Duodenal mucosa (tissue), 2 donors: ENCODE measurements around the gene SEMA3D.

Source experiments
- H3K27ac ChIP-seq: one replicate; pipeline ENCODE4 v1.7.0; 2013; ENCODE audit warnings: low read depth, low read length
- H3K27me3 ChIP-seq, 2 donors: one replicate each; pipeline ENCODE4 v1.7.0; 2013; ENCODE audit warnings: low read length in 2 of 2, control low read depth in 1 of 2; ENCODE audit not compliant: insufficient read depth in 2 of 2, control insufficient read depth in 1 of 2
- H3K36me3 ChIP-seq, 2 donors: one replicate each; pipeline ENCODE4 v1.7.0; 2013; ENCODE audit warnings: low read length in 2 of 2, control low read depth in 1 of 2; ENCODE audit not compliant: insufficient read depth in 2 of 2, control insufficient read depth in 1 of 2
- H3K4me1 ChIP-seq, 2 donors: one replicate each; pipeline ENCODE4 v1.7.0; 2013; ENCODE audit warnings: low read length in 2 of 2, control low read depth in 1 of 2; ENCODE audit not compliant: insufficient read depth in 2 of 2, control insufficient read depth in 1 of 2
- H3K4me3 ChIP-seq, 2 donors: one replicate each; pipeline ENCODE4 v1.7.0; 2013; ENCODE audit warnings: low read length in 2 of 2, low read depth in 1 of 2
- H3K9ac ChIP-seq, 2 donors: one replicate each; pipeline ENCODE4 v1.7.0; 2013; ENCODE audit warnings: low read length in 2 of 2, low read depth in 1 of 2
- H3K9me3 ChIP-seq, 2 donors: one replicate each; pipeline ENCODE4 v1.7.0; 2013; ENCODE audit warnings: low read length in 2 of 2, control low read depth in 1 of 2; ENCODE audit not compliant: control insufficient read depth in 1 of 2

SEMA3D gene

GRCh38 chr7:85025312-85025756, 161.5 kb downstream of the SEMA3D start:
- Histone ChIP-seq H3K36me3 (no peaks in the 10 kb centered on the region), H3K27ac (no peak overlapping the region), H3K4me3 (no peak overlapping the region), H3K27me3 (no peaks in the 10 kb centered on the region), H3K9ac (no peak overlapping the region), H3K4me1 (no peaks in the 10 kb centered on the region), H3K9me3 (no peaks in the 10 kb centered on the region)

GRCh38 chr7:85023916-85024315, 162.9 kb downstream of the SEMA3D start:
- no peak overlapping the region for H3K9ac ChIP-seq
- H3K27me3 ChIP-seq = no peaks in the 10 kb centered on the region
- H3K4me1 ChIP-seq = no peaks in the 10 kb centered on the region
- H3K9me3 ChIP-seq = no peaks in the 10 kb centered on the region
- H3K27ac ChIP-seq = no peak overlapping the region
- H3K4me3 ChIP-seq = no peak overlapping the region
- H3K36me3 ChIP-seq = no peaks in the 10 kb centered on the region

- no peaks in the 10 kb centered on the region for H3K27me3 ChIP-seq
- no peak overlapping the region for H3K27ac ChIP-seq
- H3K4me3 ChIP-seq = no peak overlapping the region
- H3K4me1 ChIP-seq = no peaks in the 10 kb centered on the region
- H3K9ac ChIP-seq = no peak overlapping the region
- no peaks in the 10 kb centered on the region for H3K36me3 ChIP-seq
- H3K9me3 ChIP-seq = no peaks in the 10 kb centered on the region
These were observed 163.7 kb downstream of the SEMA3D start for GRCh38 chr7:85023066-85023712.

GRCh38 chr7:85022064-85022697, 164.7 kb downstream of the SEMA3D start:
- no peak overlapping the region for H3K4me3 ChIP-seq
- no peak overlapping the region for H3K27ac ChIP-seq
- no peaks in the 10 kb centered on the region for H3K36me3 ChIP-seq
- no peaks in the 10 kb centered on the region for H3K9me3 ChIP-seq
- H3K9ac ChIP-seq = no peak overlapping the region
- H3K4me1 ChIP-seq = no peaks in the 10 kb centered on the region
- H3K27me3 ChIP-seq = no peaks in the 10 kb centered on the region

GRCh38 chr7:85021101-85021704, 165.7 kb downstream of the SEMA3D start:
- no peaks in the 10 kb centered on the region for H3K9me3 ChIP-seq
- H3K36me3 ChIP-seq = no peaks in the 10 kb centered on the region
- no peaks in the 10 kb centered on the region for H3K27me3 ChIP-seq
- no peak overlapping the region for H3K27ac ChIP-seq
- H3K9ac ChIP-seq = no peak overlapping the region
- no peaks in the 10 kb centered on the region for H3K4me1 ChIP-seq
- H3K4me3 ChIP-seq = no peak overlapping the region

- H3K4me3 ChIP-seq = no peak overlapping the region
- H3K4me1 ChIP-seq = no peaks in the 10 kb centered on the region
- H3K9ac ChIP-seq = no peak overlapping the region
- H3K27me3 ChIP-seq = no peaks in the 10 kb centered on the region
- H3K9me3 ChIP-seq = no peaks in the 10 kb centered on the region
- no peaks in the 10 kb centered on the region for H3K36me3 ChIP-seq
- no peak overlapping the region for H3K27ac ChIP-seq
These were observed 167.1 kb downstream of the SEMA3D start for GRCh38 chr7:85019778-85020177.

- no peak overlapping the region for H3K27ac ChIP-seq
- H3K9ac ChIP-seq = no peak overlapping the region
- no peak overlapping the region for H3K4me3 ChIP-seq
- no peaks in the 10 kb centered on the region for H3K4me1 ChIP-seq
- no peaks in the 10 kb centered on the region for H3K36me3 ChIP-seq
- H3K27me3 ChIP-seq = no peaks in the 10 kb centered on the region
- no peaks in the 10 kb centered on the region for H3K9me3 ChIP-seq
These were observed 167.7 kb downstream of the SEMA3D start for GRCh38 chr7:85019176-85019575.

GRCh38 chr7:85018498-85018897, 168.4 kb downstream of the SEMA3D start:
- H3K9me3 ChIP-seq = no peaks in the 10 kb centered on the region
- no peaks in the 10 kb centered on the region for H3K36me3 ChIP-seq
- H3K27ac ChIP-seq = no peak overlapping the region
- H3K27me3 ChIP-seq = no peaks in the 10 kb centered on the region
- no peak overlapping the region for H3K4me3 ChIP-seq
- H3K9ac ChIP-seq = no peak overlapping the region
- no peaks in the 10 kb centered on the region for H3K4me1 ChIP-seq

GRCh38 chr7:85016286-85016685, 170.6 kb downstream of the SEMA3D start:
- Histone ChIP-seq H3K9me3 (no peaks in the 10 kb centered on the region), H3K27ac (no peak overlapping the region), H3K4me3 (no peak overlapping the region)

GRCh38 chr7:85014936-85015660, 171.8 kb downstream of the SEMA3D start:
- H3K27ac ChIP-seq = no peak overlapping the region
- H3K9ac ChIP-seq = no peak overlapping the region
- H3K36me3 ChIP-seq = no peaks in the 10 kb centered on the region
- no peaks in the 10 kb centered on the region for H3K4me1 ChIP-seq
- H3K4me3 ChIP-seq = no peak overlapping the region
- H3K27me3 ChIP-seq = no peaks in the 10 kb centered on the region
- H3K9me3 ChIP-seq = no peaks in the 10 kb centered on the region

More at GRCh38 chr7:85016286-85016685, 170.6 kb downstream of the SEMA3D start:
- H3K9ac ChIP-seq = no peak overlapping the region
- no peaks in the 10 kb centered on the region for H3K27me3 ChIP-seq
- no peaks in the 10 kb centered on the region for H3K36me3 ChIP-seq
- no peaks in the 10 kb centered on the region for H3K4me1 ChIP-seq
